H9 (cell line): ENCODE results near the gene LSP1. TPM values are rescaled to one million over a fixed set of nuclear protein-coding genes. Genes with fewer than 3 reads are reported as not detected.

Source experiments
- DNase-seq: peaks from one replicate; pipeline ENCODE4 v3.0.0-alpha.2; 2017
- H2AFZ ChIP-seq: one replicate; pipeline ENCODE4 v1.6.1; 2013; ENCODE audit warnings: mild to moderate bottlenecking, low read length, control low read depth, moderate library complexity
- H2AK5ac ChIP-seq: 2 replicates; pipeline ENCODE4 v1.6.1; 2013; ENCODE audit warnings: low read length, control low read depth, mixed read lengths; ENCODE audit not compliant: insufficient read length
- H2BK120ac ChIP-seq: one replicate; pipeline ENCODE4 v1.6.1; 2013; ENCODE audit warnings: low read depth, mild to moderate bottlenecking, low read length, control low read depth, inconsistent platforms; ENCODE audit not compliant: poor library complexity, severe bottlenecking
- H2BK12ac ChIP-seq: 2 replicates; pipeline ENCODE4 v1.6.1; 2013; ENCODE audit warnings: low read length, control low read depth, mixed read lengths, low read depth; ENCODE audit not compliant: insufficient read length
- H2BK15ac ChIP-seq: 2 replicates; pipeline ENCODE4 v1.6.1; 2013; ENCODE audit warnings: low read depth, low read length, control low read depth
- H2BK20ac ChIP-seq: one replicate; pipeline ENCODE4 v1.6.1; 2013; ENCODE audit warnings: low read depth, mild to moderate bottlenecking, low read length, control low read depth, inconsistent platforms; ENCODE audit not compliant: poor library complexity, severe bottlenecking
- H2BK5ac ChIP-seq: 2 replicates; pipeline ENCODE4 v1.6.1; 2013; ENCODE audit warnings: low read length, control low read depth, mixed read lengths; ENCODE audit not compliant: insufficient read length
- H3K14ac ChIP-seq: 2 replicates; pipeline ENCODE4 v1.6.1; 2013; ENCODE audit warnings: low read length, control low read depth; ENCODE audit not compliant: insufficient read depth
- H3K18ac ChIP-seq: 2 replicates; pipeline ENCODE4 v1.6.1; 2013; ENCODE audit warnings: low read depth, mild to moderate bottlenecking, mixed read lengths, low read length, control low read depth; ENCODE audit not compliant: insufficient read length
- H3K23ac ChIP-seq: 2 replicates; pipeline ENCODE4 v1.6.1; 2013; ENCODE audit warnings: low read length, control low read depth, mixed read lengths, low read depth; ENCODE audit not compliant: insufficient read length
- H3K23me2 ChIP-seq: 2 replicates; pipeline ENCODE4 v1.6.1; 2013; ENCODE audit warnings: low read depth, mild to moderate bottlenecking, mixed read lengths, low read length, control low read depth; ENCODE audit not compliant: insufficient read length, poor library complexity, severe bottlenecking
- H3K27ac ChIP-seq: 2 replicates; pipeline ENCODE4 v1.5.1; 2013; ENCODE audit warnings: low read length, control low read depth, mixed read lengths, low read depth; ENCODE audit not compliant: insufficient read length
- H3K27me3 ChIP-seq: 2 replicates; pipeline ENCODE4 v1.6.1; 2013; ENCODE audit warnings: low read length, control low read depth, inconsistent platforms; ENCODE audit not compliant: insufficient read depth
- H3K4ac ChIP-seq: 2 replicates; pipeline ENCODE4 v1.6.1; 2013; ENCODE audit warnings: low read depth, mild to moderate bottlenecking, control low read depth, inconsistent platforms, low read length, moderate library complexity
- H3K4me1 ChIP-seq: 2 replicates; pipeline ENCODE4 v1.6.1; 2013; ENCODE audit warnings: low read length, control low read depth, inconsistent platforms; ENCODE audit not compliant: insufficient read depth
- H3K4me2 ChIP-seq: 2 replicates; pipeline ENCODE4 v1.6.1; 2013; ENCODE audit warnings: low read length, control low read depth, mixed read lengths; ENCODE audit not compliant: insufficient read length, insufficient read depth
- H3K56ac ChIP-seq: 2 replicates; pipeline ENCODE4 v1.6.1; 2013; ENCODE audit warnings: low read depth, mild to moderate bottlenecking, mixed read lengths, low read length, control low read depth; ENCODE audit not compliant: insufficient read length
- H3K79me1 ChIP-seq: 2 replicates; pipeline ENCODE4 v1.6.1; 2013; ENCODE audit warnings: low read depth, mild to moderate bottlenecking, moderate library complexity, low read length, control low read depth, inconsistent platforms; ENCODE audit not compliant: insufficient read depth, poor library complexity, severe bottlenecking
- H3K79me2 ChIP-seq: 2 replicates; pipeline ENCODE4 v1.6.1; 2013; ENCODE audit warnings: low read length, control low read depth, inconsistent platforms; ENCODE audit not compliant: insufficient read depth
- H3K9ac ChIP-seq: 2 replicates; pipeline ENCODE4 v1.6.1; 2013; ENCODE audit warnings: low read length, control low read depth, mixed read lengths; ENCODE audit not compliant: insufficient read length; ENCODE audit errors: extremely low read depth
- H3K9me3 ChIP-seq: one replicate; pipeline ENCODE4 v1.6.1; 2013; ENCODE audit warnings: low read depth, low read length, inconsistent platforms; ENCODE audit not compliant: control insufficient read depth
- H3T11ph ChIP-seq: one replicate; pipeline ENCODE4 v1.6.1; 2013; ENCODE audit warnings: mild to moderate bottlenecking, low read length, control low read depth, inconsistent platforms
- H4K20me1 ChIP-seq: one replicate; pipeline ENCODE4 v1.6.1; 2013; ENCODE audit not compliant: control insufficient read depth, insufficient read length, insufficient read depth
- H4K5ac ChIP-seq: 2 replicates; pipeline ENCODE4 v1.6.1; 2013; ENCODE audit warnings: low read depth, mild to moderate bottlenecking, mixed read lengths, low read length, control low read depth; ENCODE audit not compliant: insufficient read length
- H4K8ac ChIP-seq: replicated peaks from 2 replicates; pipeline ENCODE4 v1.6.1; 2013; ENCODE audit warnings: low read length, control low read depth, mixed read lengths, low read depth; ENCODE audit not compliant: insufficient read length
- H4K91ac ChIP-seq: 2 replicates; pipeline ENCODE4 v1.6.1; 2013; ENCODE audit warnings: low read depth, mild to moderate bottlenecking, moderate library complexity, mixed read lengths, low read length, control low read depth; ENCODE audit not compliant: insufficient read length
- H3K27ac Mint-ChIP-seq, 3 experiments: 2 replicates in 2 of 3; 3 replicates in 1 of 3; pipeline ENCODE4 v1.8.0; 2020 to 2021; ENCODE audit warnings: mixed read lengths in 3 of 3, mild to moderate bottlenecking in 1 of 3, moderate library complexity in 1 of 3
- H3K27me3 Mint-ChIP-seq: 2 replicates; pipeline ENCODE4 v1.8.0; 2021; ENCODE audit warnings: low read depth, mild to moderate bottlenecking, moderate library complexity, mixed read lengths
- H3K36me3 Mint-ChIP-seq, 3 experiments: 2 replicates in 2 of 3; 3 replicates in 1 of 3; pipeline ENCODE4 v1.8.0; 2020 to 2021; ENCODE audit warnings: low read depth in 3 of 3, mixed read lengths in 3 of 3; ENCODE audit not compliant: insufficient read depth in 1 of 3
- H3K4me1 Mint-ChIP-seq, 2 experiments: 2 replicates each; pipeline ENCODE4 v1.8.0; 2020; ENCODE audit warnings: mixed read lengths in 2 of 2
- H3K4me3 Mint-ChIP-seq, 2 experiments: 2 replicates in 1 of 2; 3 replicates in 1 of 2; pipeline ENCODE4 v1.8.0; 2020 to 2021; ENCODE audit warnings: mild to moderate bottlenecking in 2 of 2, mixed read lengths in 2 of 2, moderate library complexity in 1 of 2
- H3K9me3 Mint-ChIP-seq, 2 experiments: 2 replicates in 1 of 2; 3 replicates in 1 of 2; pipeline ENCODE4 v1.8.0; 2020; ENCODE audit warnings: mild to moderate bottlenecking in 2 of 2, mixed read lengths in 2 of 2, moderate library complexity in 1 of 2
- WGBS: extraction: QIAGEN DNeasy Blood & Tissue Kit; methylation state at CpG from one replicate; pipeline ENCODE4 v1.1.7; 2013; ENCODE audit warnings: missing lambda C conversion rate, low lambda C conversion rate, mixed read lengths; ENCODE audit not compliant: insufficient read length; ENCODE audit errors: extremely low coverage; 5-methylcytosine and 5-hydroxymethylcytosine counted together
- total RNA-seq: library from RNA; stranded (reverse); gene quantifications from 2 replicates; pipeline ENCODE4 v1.2.1, GENCODE V29; 2021
- TF ChIP-seq, protein P1 (sequence below): fragments of 200-600 bp; sonication (generic); conservative IDR thresholded peaks from 3 replicates; pipeline ENCODE4 v1.8.0; 2021; ENCODE audit warnings: antibody characterized with exemption, mild to moderate bottlenecking

Gene LSP1
- total RNA-seq, 1 experiment from 2014 or later: not detected

DNA sequence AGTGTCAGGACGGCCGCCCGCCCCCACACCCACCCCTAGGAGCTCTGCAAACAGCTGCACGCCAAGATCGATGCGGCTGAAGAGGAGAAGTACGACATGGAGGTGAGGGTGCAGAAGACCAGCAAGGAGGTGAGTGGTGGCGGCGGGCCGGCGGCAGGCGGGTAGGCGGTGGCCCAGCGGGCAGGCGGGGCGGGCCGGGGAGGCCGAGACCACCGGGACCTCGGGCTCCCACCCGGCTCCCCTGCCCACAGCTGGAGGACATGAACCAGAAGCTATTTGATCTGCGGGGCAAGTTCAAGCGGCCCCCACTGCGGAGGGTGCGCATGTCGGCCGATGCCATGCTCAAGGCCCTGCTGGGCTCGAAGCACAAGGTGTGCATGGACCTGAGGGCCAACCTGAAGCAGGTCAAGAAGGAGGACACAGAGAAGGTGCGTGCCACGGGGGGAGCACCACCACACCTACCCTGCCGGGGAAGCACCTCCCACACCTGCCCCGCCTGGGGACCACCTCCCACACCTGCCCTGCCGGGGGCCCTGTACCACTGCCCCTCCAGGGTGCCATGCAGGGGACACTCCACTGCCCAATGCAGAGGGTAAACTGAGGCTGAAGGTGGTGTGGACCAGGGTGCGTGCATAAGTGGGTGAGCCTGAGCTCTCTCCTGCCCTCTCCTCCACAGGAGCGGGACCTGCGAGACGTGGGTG lies 12.0 kb upstream of the LSP1 start:
- H3K79me2 ChIP-seq: no peaks in the 10 kb centered on the region
- H3K14ac ChIP-seq: no peak overlapping the region; the same call in 1 of the 2 replicates
- no peaks in the 10 kb centered on the region for H4K20me1 ChIP-seq
- H3K4me3 Mint-ChIP-seq: no peak overlapping the region
- no peak overlapping the region for H2BK20ac ChIP-seq
- peaks cover 0 to 4% of the 10 kb centered on the region in 2 experiments; a peak in 1 of 4 replicates for H3K4me1 Mint-ChIP-seq
- H3K9me3 ChIP-seq: no peaks in the 10 kb centered on the region
- no peak overlapping the region for H3K18ac ChIP-seq
- no peak overlapping the region for H3K56ac ChIP-seq
- H3K27ac ChIP-seq: no peak overlapping the region
- H3K9me3 Mint-ChIP-seq: no peaks in the 10 kb centered on the region; a peak in 1 of 5 replicates
- no peaks in the 10 kb centered on the region for H3K36me3 Mint-ChIP-seq
- no peaks in the 10 kb centered on the region for H3K27me3 ChIP-seq
- TF ChIP-seq, protein P1, sequence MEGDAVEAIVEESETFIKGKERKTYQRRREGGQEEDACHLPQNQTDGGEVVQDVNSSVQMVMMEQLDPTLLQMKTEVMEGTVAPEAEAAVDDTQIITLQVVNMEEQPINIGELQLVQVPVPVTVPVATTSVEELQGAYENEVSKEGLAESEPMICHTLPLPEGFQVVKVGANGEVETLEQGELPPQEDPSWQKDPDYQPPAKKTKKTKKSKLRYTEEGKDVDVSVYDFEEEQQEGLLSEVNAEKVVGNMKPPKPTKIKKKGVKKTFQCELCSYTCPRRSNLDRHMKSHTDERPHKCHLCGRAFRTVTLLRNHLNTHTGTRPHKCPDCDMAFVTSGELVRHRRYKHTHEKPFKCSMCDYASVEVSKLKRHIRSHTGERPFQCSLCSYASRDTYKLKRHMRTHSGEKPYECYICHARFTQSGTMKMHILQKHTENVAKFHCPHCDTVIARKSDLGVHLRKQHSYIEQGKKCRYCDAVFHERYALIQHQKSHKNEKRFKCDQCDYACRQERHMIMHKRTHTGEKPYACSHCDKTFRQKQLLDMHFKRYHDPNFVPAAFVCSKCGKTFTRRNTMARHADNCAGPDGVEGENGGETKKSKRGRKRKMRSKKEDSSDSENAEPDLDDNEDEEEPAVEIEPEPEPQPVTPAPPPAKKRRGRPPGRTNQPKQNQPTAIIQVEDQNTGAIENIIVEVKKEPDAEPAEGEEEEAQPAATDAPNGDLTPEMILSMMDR: no peak
- no peak overlapping the region for H2AFZ ChIP-seq
- no peaks in the 10 kb centered on the region for H3K23me2 ChIP-seq
- H4K5ac ChIP-seq: no peak overlapping the region
- WGBS: no CpG with 5 or more reads among the region's 37 CpGs
- H3K23ac ChIP-seq: no peak overlapping the region
- H3K4me1 ChIP-seq: no peaks in the 10 kb centered on the region
- H3K4me2 ChIP-seq: no peak overlapping the region
- no peak overlapping the region for H2BK15ac ChIP-seq
- DNase-seq: no peak
- H4K8ac ChIP-seq: no peak overlapping the region
- no peak overlapping the region for H3K9ac ChIP-seq
- no peaks in the 10 kb centered on the region for H3K79me1 ChIP-seq
- peaks cover 10% of the 10 kb centered on the region for H3K27me3 Mint-ChIP-seq
- H2BK120ac ChIP-seq: no peak overlapping the region
- no peak overlapping the region for H3K4ac ChIP-seq
- H3K27ac Mint-ChIP-seq: no peak overlapping the region
- no peak overlapping the region for H2AK5ac ChIP-seq
- no peak overlapping the region for H3T11ph ChIP-seq
- H2BK12ac ChIP-seq: no peak overlapping the region
- no peak overlapping the region for H4K91ac ChIP-seq
- no peak overlapping the region for H2BK5ac ChIP-seq
